H54 (cell line): ENCODE results near the gene CLDN9.

ENCODE experiments used
- DNase-seq: peaks from one replicate; pipeline ENCODE4 v3.0.0; 2011; ENCODE audit warnings: low spot score, mixed read lengths; ENCODE audit not compliant: insufficient read length
- FAIRE-seq: peaks from 3 replicates; lab custom pipeline; 2011; peaks lifted over from hg19 to GRCh38; lab: Jason Lieb, UNC
- POLR2A ChIP-seq: IDR thresholded peaks from 2 replicates; pipeline ENCODE4 v1.6.1; 2011; ENCODE audit warnings: low read depth, mild to moderate bottlenecking, low read length

The CLDN9 gene

DNA sequence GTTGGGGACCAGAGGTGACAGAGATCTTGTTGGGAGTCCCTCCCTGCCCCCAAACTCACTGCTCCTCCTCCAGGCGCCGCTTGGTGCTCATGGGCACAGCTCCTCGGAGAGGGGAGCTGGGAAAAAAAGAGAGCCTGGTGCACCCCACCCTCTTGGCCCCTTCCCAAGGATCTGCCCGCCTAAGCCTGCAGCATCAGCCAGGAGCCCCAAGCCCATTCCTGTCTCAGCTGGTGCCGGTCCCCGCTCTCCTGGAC, 10.6 kb downstream of the CLDN9 start:
- no peak; the same call in 1 of the 2 replicates for TF ChIP-seq POLR2A
- peak; percentile 64 for DNase-seq
- FAIRE-seq: no peak

DNA sequence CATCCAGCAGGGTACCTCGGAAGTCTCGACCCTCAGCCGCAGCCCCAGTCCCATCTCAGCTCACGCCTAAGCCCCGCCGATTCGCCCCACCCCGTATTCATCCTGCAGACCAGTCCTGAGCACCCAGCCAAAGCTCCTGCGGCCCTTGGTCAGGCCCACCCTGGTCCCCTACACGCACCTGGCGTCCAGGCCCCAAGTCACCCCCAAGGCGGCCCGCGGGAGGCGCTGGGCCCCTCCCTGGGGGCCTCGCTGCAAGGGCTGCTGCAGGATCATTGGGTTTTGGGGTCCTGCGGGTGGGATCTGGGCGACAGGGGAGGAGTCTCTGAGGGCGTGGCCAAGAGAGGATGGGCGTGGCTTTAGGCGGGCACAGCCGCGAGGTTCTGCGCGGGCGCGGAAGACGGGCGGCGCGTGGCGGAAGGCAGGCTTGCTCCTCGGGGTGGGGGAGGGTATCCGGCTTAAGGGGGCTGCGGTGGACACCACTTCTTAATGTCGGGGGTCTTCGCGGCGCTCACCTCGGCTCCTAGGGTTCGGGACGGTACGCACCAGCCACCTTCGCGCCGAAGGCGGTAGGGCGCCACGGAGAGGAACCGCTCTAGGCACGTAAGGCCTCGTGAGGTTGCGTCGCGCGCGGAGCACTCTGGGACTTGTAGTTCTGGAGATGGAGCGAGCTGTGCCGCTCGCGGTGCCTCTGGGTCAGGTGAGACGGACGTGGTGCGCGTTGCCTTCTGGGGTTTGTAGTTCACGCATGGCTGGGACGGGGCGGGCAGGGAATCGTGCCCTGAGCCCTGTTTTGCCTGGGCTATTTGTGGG, 11.2 kb downstream of the CLDN9 start, which contains the start of the genes HCFC1R1 and THOC6:
Gene HCFC1R1 (minus strand): TSS at position 274 of the 810 bp plus-strand sequence. CDS start 1 bp downstream, at position 273.
Gene THOC6 (plus strand): TSS at position 367 of the 810 bp plus-strand sequence. CDS start 292 bp downstream, at position 659.
- peak; percentile 76 for TF ChIP-seq POLR2A
- FAIRE-seq: peak; percentile 82

DNA sequence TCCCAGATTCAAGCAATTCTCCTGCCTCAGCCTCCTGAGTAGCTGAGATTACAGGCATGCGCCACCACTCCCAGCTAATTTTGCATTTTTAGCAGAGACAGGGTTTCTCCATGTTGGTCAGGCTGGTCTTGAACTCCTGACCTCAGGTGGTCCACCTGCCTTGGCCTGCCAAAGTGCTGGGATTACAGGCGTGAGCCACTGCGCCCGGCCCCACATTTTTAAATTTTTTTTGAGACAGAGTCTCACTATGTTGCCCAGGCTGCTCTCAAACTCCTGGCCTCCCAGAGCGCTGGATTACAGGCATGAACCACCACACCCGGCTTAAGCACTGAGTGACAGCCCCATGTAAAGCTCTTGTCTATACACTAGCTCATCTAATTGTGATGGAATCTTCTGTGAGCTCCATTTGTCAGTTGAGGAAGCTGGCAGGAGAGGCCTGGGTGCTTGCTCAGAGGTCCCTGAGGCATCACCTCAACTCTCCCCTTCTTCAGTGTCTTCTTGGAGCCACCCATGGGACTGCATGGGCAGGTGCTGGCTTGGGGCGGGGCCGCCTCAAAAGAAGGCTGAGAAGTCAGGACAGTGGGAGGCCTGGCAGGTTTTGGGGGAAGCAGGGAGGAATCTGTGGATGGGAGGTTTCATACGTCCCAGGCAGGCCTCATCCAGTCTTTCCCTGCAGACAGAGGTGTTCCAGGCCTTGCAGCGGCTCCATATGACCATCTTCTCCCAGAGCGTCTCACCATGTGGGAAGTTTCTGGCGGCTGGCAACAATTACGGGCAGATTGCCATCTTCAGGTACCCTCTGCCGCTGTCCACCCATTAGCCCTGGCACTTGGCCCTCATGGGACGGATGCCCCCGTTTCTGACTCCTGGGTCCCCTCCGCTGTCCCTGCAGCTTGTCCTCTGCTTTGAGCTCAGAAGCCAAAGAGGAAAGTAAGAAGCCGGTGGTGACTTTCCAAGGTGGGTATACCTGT, 12.6 kb downstream of the CLDN9 start:
- no peak for TF ChIP-seq POLR2A
- no peak for DNase-seq
- no peak for FAIRE-seq

More for the DNA sequence above, 11.2 kb downstream of the CLDN9 start, which contains the start of the genes HCFC1R1 and THOC6:
- DNase-seq: peak; percentile 87

DNA sequence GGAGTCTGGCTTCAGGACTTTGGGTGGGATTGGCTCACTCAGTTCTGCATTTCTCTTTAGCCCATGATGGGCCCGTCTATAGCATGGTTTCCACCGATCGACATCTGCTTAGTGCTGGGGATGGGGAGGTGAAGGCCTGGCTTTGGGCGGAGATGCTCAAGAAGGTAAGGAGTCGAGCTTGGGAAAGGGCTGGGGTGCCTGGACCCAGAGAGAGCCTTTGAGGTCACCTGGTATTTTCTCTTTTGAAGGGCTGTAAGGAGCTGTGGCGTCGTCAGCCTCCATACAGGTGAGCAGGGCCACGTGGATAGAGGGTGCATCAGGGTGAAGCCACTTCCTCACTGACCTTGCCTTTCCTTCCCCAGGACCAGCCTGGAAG, 13.3 kb downstream of the CLDN9 start:
- no peak for DNase-seq
- TF ChIP-seq POLR2A: no peak
- no peak for FAIRE-seq

DNA sequence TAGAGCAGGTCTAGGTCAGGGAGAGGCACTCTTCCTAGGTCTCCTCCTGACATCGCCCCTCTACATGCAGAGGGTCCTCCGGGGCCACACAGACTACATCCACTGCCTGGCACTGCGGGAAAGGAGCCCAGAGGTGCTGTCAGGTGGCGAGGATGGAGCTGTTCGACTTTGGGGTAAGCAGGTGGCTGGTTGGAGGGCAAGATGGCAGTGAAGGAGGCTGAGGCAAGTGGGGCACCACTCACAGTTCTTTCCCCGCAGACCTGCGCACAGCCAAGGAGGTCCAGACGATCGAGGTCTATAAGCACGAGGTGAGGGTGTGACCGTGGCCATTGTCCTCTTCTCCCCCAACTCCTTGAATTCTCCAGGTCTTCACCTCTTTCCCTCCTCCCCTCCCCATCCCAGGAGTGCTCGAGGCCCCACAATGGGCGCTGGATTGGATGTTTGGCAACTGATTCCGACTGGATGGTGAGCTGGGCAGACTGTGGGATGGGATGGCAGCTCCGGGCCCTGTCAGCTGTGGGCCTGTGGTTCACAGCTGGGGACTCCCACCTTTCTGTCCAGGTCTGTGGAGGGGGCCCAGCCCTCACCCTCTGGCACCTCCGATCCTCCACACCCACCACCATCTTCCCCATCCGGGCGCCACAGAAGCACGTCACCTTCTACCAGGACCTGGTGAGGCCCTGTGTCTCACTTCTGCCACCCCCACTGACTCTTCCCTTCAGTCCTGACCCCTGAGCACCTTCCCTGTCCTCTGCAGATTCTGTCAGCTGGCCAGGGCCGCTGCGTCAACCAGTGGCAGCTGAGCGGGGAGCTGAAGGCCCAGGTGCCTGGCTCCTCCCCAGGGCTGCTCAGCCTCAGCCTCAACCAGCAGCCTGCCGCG, 14.1 kb downstream of the CLDN9 start:
- TF ChIP-seq POLR2A: no peak
- FAIRE-seq: no peak
- DNase-seq: no peak

DNA sequence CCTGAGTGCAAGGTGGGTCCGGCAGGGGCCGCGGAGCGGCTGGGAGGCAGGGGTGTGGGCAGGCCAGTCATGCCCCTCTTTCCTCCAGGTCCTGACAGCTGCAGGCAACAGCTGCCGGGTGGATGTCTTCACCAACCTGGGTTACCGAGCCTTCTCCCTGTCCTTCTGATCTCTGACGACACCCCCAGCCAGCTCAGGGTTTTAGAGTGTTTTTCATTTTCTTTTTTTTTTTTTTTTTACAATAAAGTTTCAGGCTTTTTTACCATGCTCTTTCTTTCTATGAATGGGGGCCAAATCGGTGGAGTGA, 14.7 kb downstream of the CLDN9 start:
- DNase-seq: no peak
- no peak for TF ChIP-seq POLR2A
- no peak for FAIRE-seq

DNA sequence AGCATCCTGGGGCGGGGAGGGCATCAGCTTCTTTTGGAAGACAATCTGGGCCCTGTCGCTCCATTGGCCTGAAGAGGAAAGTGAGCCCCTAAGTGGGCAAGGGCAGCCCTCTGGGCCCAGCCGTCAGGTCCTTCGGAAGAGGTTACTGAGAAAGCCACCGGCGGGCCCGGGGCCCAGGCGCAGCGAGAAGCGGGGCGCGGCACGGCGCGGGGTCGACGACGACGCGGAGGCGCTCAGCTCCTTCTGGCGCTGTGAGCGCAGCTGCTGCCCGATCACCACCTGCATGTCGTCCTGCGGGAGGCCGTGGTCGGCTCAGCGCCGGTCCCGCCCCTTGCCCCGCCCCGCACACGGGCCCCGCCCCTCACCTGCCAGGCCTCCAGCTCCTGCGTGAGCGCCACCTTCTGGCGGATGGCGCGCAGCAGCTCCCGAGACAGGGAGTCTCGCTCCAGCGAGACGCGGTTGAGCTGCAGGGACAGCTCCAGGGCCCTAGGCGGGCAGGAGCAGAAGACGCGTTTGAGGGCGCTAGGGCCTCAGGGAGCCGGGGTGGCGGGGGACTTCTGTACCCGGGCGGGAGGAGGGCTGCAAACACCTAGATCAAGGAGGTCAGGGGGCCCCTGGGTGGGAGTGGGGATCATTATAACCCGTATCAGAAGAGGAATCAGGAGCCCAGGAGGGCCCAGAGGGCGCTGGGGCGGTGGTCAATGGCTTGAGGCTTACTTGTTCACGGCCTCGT, 15.4 kb downstream of the CLDN9 start:
- FAIRE-seq: no peak
- no peak for TF ChIP-seq POLR2A
- DNase-seq: peak; percentile 94

DNA sequence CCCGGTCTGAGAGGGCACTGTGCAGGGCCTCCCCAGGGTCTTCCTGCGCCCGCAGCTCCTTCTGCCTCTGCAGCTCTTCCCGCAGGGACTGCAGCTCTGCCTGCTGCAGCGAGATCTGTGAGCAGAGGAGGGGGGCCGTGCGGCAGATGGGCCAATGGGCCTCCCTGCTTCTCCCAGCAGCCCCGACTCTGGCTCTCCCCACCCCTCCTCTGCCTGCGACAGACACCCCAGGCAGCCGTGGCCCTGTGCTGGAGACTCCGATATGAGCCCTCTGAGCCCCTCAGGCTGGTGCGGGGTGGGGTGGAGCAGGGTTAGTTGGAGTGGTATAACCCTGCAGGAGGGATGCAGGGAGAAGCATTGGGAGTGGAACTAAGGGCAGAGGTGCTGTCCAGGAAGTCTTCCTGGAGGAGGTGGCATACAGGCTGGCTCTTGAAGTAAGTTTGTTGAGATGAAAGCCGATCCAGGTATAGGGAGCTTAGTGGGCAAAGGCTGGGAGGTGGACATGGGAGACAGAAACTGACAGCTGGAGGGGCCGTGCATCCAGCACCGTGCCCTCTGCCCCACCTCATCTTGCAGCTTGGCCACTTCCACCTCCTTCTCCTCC, 16.1 kb downstream of the CLDN9 start:
- DNase-seq (no peak), FAIRE-seq (no peak)
- no peak for TF ChIP-seq POLR2A

DNA sequence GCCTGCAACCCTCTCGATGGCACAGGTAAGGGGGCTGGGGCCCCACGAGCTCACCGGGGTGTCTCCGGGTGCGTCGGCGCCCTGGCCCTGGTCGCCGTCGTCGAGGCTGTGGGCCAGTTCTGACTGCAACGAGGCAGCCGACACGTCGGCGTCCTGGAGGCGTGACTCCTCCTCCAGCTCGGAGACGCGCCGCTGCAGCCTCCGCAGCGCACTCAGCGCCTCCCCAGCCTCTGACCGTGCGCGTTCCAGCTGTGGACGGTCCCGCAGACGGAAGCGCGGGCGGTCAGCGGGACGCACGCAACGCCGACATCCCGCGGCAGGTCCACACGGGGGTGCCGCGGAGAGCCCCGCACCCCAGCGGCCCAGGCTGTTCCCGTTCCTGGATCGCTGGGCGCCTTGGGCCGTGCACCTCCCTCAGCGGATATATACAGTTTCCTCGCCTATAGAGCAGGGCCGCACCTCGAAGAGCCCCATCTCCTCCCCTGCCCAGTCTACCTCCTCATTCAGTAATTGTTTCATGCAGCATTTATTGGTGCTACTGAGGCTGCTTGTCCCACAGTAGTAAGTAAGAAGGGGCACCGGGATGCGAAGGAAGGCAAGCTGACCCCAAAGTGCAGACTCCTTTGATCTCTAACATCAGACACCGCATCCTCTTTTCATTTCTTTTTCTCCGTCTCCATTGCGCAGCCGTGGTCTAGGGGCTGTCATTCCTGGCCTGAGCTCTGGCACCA, 16.9 kb downstream of the CLDN9 start:
- no peak for TF ChIP-seq POLR2A
- DNase-seq (no peak), FAIRE-seq (no peak)

DNA sequence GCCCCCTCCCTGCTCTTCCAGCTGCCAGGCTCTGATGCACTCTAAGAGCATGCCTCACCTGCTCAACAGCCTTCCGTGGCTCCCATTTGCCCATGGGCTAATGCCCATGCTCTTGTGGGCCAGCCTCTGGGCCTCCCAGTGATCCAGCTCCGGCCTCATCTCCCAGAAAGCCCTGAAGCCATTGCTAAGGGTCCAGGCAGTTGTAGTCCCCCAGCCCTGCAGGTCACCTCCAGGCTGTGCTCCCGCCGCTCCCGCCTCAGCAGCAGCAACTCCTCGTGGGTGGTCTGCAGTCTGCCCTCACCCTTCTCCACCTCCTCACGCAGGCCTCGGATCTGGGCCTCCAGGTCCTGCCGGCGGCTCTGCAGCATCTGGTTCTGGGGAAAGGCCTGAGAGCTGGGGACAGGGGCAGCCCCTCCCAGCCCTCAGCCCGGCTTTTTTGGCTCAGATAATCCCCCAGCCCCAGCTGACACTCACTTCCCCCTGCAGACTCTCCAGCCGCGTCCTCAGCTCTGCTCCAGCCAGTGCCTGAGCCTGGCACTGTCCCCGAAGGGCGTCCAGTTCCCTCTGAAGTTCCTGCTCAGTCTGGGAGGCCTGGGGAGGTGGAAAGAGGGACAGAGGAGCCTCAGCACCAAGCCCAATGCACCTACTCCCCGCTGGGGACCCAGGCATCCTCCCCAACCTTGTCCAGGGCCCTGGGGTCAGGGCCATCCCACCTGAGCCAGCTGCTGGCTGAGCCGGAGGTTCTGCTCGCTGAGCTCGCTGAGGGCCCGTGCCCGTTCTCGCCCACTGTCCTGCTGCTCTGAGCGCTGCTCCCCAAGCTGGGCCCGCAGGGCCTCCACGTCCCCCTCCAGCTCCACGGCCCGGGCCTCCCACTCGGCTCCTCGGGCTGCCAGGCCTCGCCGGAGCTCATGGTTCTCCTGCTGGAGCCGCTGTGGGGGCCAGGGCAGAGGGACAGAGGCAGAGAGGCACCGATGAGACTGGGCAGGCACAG, 17.8 kb downstream of the CLDN9 start:
- FAIRE-seq: no peak
- no peak for DNase-seq
- TF ChIP-seq POLR2A: no peak

DNA sequence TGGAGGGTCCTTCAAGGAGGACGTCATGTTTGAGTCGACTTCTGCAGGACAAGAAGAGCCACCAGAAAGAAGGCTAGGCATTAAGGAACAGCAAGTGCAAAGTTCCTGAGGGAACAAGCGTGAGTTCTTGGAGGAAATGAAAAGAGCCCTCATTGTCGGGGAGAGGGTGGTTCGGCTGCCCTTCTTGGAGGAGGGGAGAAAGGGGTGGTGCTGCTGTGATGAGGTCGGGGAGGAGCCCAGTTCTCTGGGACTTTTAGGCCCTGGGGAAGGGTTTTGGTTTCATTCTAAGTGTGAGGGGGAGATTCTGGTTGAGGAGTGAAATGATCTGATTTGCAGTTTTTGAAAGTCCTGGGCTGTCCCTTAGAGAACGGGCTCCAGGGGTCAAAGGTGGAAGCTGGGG, 19.9 kb downstream of the CLDN9 start:
- FAIRE-seq (no peak), DNase-seq (no peak)
- TF ChIP-seq POLR2A: no peak
